C4-2B (cell line): ENCODE measurements around the gene RTN4R.
A peak's percentile ranks its signal among the peaks of the same experiment; 100 is the strongest.

Experiments
- H3K27ac ChIP-seq: fragments of 450-650 bp; 2 replicates; pipeline ENCODE4 v1.5.1; 2017
- CTCF ChIP-seq: fragments of 450-650 bp; conservative IDR thresholded peaks from 2 replicates; pipeline ENCODE4 v1.5.1; 2017; ENCODE audit warnings: mild to moderate bottlenecking
- ZFX ChIP-seq: fragments of 450-650 bp; IDR thresholded peaks from 2 replicates; pipeline ENCODE4 v1.6.1; 2017

Gene RTN4R

DNA sequence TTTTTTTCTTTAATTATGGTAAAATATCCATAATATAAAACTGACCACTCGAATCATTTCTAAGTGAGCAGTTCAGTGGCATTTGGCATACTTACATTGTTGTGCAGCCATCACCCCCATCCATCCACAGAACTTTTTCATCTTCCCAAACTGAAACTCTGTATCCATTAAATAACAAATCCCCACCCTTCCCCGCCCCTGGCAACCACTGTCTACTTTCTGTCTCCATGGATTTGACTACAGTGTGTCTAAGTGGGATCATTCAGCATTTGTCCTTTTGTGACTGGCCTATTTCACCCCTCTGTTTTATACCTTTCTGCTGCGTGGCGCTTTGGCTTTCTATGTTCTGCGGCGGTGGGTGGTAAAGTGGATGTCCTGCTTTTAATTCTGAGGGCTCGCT is 49.1 kb downstream of the RTN4R start:
- TF ChIP-seq ZFX, result no peak
- no peak for TF ChIP-seq CTCF
- H3K27ac ChIP-seq, result no peak overlapping the region

DNA sequence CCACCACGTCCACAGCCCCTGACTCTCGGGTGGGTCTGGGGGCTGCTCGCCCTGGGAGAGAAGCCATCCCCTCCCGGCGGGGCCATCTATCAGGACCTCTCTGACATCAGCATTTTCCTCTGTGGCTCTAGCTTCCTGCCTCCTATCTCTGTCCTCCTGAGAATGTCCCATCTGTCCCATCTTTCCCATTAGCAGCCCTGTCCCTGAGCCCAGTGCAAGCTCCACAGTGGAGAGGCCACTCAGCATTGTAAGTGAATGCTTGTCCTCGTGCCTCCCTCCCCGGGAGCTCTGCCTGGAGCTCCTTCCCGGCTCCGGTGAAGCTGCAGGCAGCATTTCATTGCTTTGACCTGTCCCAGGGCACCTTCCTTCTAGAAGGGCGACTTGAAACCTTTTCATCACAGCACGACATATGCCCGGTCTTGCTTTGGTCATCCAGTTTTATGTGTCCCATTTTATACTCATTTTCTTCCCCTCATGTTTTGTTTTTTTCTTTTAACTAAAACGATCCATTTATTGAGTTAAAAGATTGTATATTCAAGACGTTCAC is 49.7 kb downstream of the RTN4R start:
- TF ChIP-seq CTCF (no peak), ZFX (no peak)
- no peak overlapping the region for H3K27ac ChIP-seq

DNA sequence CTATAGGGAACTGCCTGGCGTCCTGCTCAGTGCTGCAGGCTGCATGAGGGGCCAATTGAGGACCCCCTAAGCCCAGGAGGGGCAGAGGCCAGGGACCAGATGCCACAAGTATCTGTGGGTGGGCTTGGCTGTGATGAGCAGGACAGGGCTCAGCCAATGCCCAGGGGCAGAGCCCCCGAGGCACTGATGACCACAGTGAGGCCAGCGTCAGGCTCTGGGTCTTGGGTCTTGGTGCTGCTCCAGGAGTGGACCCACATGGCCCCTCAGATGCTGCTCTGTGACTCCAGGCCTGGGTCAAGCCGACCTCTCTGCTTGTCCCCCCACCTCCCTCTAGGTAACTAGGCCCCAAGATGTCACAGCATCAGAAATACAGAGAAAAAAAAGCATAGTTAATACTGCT is 50.6 kb downstream of the RTN4R start:
- no peak for TF ChIP-seq ZFX
- no peak for TF ChIP-seq CTCF
- H3K27ac ChIP-seq, result no peak overlapping the region; the same call in 1 of the 2 replicates

- TF ChIP-seq CTCF, result no peak
- TF ChIP-seq ZFX, result no peak
- no peak overlapping the region; the same call in 1 of the 2 replicates for H3K27ac ChIP-seq
Measured at GRCh38 chr22:20216863-20217499, 51.1 kb downstream of the RTN4R start.

DNA sequence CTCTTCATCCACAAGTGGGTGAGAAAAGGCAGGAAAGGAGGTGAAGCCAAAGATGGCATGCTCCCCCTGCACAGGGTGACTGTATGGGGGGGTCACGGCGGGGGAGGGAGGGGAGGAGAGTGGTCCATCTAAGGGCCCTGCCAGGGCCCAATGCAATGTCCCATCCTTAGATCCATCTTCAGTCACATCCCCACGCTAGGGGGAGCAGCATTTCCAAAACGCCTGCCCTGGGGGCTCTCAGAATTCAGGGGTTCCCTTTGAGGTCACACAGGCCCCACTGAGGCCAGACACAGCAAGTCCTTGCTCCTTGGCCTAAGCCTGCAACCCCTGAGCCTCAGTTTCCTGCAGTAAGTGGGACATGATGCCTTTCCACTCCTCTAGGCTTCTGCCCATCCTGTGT is 52.4 kb downstream of the RTN4R start:
- H3K27ac ChIP-seq, result peak overlapping the region; percentile 2; the same call in 1 of the 2 replicates
- no peak for TF ChIP-seq CTCF
- no peak for TF ChIP-seq ZFX

DNA sequence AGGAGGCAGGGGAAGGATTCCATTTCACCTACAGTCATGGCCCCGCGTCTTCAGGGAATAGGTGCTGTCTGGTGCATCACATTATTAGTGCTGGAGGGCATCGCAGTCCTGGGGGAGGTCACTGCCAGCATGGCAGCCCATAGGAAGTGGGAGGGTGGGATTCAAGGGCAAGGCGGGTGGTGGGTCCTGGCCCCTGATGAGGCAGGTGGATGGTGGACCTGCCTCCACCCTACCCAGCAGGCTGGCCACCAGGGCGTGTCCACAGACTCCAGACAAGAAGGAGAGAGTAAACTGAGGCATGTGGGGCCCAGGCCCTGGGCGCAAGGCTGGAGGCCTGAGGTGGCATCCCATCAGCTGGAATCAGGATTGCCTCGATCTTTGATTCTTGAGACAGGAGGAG is 53.3 kb downstream of the RTN4R start:
- no peak overlapping the region for H3K27ac ChIP-seq
- TF ChIP-seq CTCF (no peak), ZFX (no peak)

DNA sequence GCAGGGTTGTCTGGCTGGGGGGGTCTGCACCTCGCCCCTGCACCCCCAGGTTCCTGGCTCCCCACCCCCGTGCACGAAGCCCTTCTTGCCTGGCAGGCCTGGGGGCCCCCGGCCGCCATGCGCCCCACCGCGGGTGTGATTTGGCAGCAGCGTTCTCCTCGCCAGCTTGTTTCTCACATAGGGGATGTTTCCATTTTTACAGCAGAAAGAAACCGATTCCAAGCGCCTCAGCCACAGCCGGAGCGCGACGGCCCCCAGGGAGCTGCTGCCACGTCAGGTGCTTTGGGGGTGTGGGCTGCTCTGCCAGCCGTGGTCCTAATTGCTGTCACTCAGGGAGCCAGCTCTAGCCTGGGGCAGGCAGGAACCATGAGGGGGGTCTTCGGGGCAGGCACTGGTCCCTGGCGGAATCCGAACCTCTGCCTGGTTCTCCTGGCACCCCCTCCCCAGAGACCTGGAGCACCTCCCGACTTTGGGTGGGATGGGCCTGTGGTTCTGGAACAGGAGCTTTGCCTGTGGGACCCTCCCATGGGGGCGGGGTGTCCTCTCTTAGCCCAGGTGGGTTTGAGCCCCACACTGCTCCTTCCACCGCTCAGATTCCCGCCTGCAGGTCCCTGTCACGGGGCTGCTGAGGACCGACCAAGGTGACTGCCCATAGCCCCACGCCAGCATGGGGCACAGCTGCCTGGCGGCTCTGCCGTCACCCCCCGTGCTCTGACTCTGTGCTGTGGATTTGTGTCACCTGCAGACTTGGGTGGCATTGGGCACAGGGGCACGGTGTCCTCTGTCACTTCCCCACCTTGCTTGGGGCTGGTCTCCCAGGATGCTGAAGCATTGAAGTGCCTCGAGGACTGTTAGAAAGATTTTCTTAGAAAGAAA is 54.0 kb downstream of the RTN4R start:
- H3K27ac ChIP-seq, result no peak overlapping the region
- no peak for TF ChIP-seq CTCF
- TF ChIP-seq ZFX, result no peak
